ENCODE results near the gene MAPKAPK5. TPM values are rescaled to one million over a fixed set of nuclear protein-coding genes. Genes with fewer than 3 reads are reported as not detected.

Gene MAPKAPK5
- total and polyA plus RNA-seq, 4 donors, result 10.9 to 26.3 (median 12.6) TPM

DNA sequence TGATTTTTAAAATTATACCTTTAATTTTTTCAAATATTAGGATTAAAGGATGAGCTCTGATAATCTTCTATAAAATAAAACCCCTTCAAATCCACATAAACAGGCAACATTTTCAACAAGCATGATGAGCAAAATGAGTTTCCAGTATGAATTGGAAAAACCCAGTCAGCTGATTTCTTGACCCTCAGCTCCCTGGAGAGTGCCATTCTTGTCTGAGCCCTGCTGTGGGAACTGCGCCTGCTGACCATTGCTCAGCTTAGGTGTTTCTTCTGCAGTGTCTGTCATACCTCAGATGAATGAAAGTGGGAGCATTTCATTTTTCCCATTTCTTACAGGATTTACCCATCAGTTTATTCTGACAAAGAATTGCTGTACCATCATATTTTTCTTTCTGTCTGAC, 27.6 kb downstream of the MAPKAPK5 start (continued):
- TF ChIP-seq MAX (IDR thresholded peaks at IDR 0.05), result no peak

DNA sequence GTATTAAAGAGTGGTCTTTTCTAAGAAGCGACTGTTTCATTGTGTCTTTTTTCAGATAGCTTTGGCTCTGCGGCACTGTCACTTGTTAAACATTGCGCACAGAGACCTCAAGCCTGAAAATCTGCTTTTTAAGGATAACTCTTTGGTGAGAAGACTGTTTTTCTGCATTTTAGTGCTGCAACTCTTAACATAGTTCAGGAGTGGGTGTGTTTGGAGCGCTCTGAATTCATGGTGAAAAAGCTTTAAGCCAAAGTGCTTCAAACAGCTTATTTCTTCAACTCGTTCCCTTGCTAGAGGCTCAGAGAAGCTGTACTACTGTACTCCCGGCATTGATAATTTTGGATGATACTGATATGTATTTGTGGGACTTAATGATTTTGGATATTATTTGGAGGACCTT, 28.2 kb downstream of the MAPKAPK5 start:
- DNase-seq (ENCODE audit: low spot score), result no peak
- H3K27ac ChIP-seq (ENCODE audit: low read depth in 1 of 2, low read length in 2 of 2), result no peak overlapping the region
- no peak overlapping the region for H3K4me3 ChIP-seq (ENCODE audit: low read depth in 1 of 3, low read length in 3 of 3)
- H3K9me3 ChIP-seq (ENCODE audit: control insufficient read depth in 4 of 4, low read length in 3 of 4), result no peaks in the 10 kb centered on the region
- H3K36me3 ChIP-seq (ENCODE audit: control insufficient read depth in 4 of 4, insufficient read depth in 3 of 4, low read depth in 1 of 4, low read length in 3 of 4), result peaks cover 17 to 64% (median 52%) of the 10 kb centered on the region in 4 donors
- H3K9ac ChIP-seq (ENCODE audit: low read depth in 1 of 2, low read length in 2 of 2), result no peak overlapping the region
- TF ChIP-seq MAX (IDR thresholded peaks at IDR 0.05) (no peak), NR2F2 (IDR thresholded peaks at IDR 0.05) (no peak), TAF1 (conservative IDR thresholded peaks at IDR 0.05) (no peak), HNF4G (IDR thresholded peaks at IDR 0.05) (no peak), RXRA (IDR thresholded peaks at IDR 0.05) (no peak), JUND (IDR thresholded peaks at IDR 0.05) (no peak), FOXA2 (IDR thresholded peaks at IDR 0.05) (no peak), HNF4A (conservative IDR thresholded peaks at IDR 0.05) (no peak), FOXA1 (IDR thresholded peaks at IDR 0.05) (no peak), REST (IDR thresholded peaks at IDR 0.05) (no peak), GABPA (IDR thresholded peaks at IDR 0.05 in 1 of 2, conservative IDR thresholded peaks at IDR 0.05 in 1 of 2) (no peak), YY1 (IDR thresholded peaks at IDR 0.05) (no peak), RAD21 (IDR thresholded peaks at IDR 0.05) (no peak), EGR1 (IDR thresholded peaks at IDR 0.05; ENCODE audit: low read depth in 2 of 2) (no peak), ATF3 (IDR thresholded peaks at IDR 0.05) (no peak)
- TF ChIP-seq, protein P1, sequence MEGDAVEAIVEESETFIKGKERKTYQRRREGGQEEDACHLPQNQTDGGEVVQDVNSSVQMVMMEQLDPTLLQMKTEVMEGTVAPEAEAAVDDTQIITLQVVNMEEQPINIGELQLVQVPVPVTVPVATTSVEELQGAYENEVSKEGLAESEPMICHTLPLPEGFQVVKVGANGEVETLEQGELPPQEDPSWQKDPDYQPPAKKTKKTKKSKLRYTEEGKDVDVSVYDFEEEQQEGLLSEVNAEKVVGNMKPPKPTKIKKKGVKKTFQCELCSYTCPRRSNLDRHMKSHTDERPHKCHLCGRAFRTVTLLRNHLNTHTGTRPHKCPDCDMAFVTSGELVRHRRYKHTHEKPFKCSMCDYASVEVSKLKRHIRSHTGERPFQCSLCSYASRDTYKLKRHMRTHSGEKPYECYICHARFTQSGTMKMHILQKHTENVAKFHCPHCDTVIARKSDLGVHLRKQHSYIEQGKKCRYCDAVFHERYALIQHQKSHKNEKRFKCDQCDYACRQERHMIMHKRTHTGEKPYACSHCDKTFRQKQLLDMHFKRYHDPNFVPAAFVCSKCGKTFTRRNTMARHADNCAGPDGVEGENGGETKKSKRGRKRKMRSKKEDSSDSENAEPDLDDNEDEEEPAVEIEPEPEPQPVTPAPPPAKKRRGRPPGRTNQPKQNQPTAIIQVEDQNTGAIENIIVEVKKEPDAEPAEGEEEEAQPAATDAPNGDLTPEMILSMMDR (IDR thresholded peaks at IDR 0.05; ENCODE audit: low read depth, low read length, missing input control), result no peak
- H3K4me1 ChIP-seq (ENCODE audit: control insufficient read depth in 4 of 4, insufficient read depth in 4 of 4, low read length in 3 of 4), result no peaks in the 10 kb centered on the region
- H3K27me3 ChIP-seq (ENCODE audit: control insufficient read depth in 4 of 4, insufficient read depth in 4 of 4, low read length in 3 of 4), result no peaks in the 10 kb centered on the region
- WGBS, result 97% methylated on average over 6 of the region's 6 CpGs

GRCh38 chr12:111870706-111871105, 28.7 kb downstream of the MAPKAPK5 start:
- Histone ChIP-seq H3K27ac (ENCODE audit: low read depth in 1 of 2, low read length in 2 of 2) (no peak overlapping the region), H3K9ac (ENCODE audit: low read depth in 1 of 2, low read length in 2 of 2) (no peak overlapping the region), H3K9me3 (ENCODE audit: control insufficient read depth in 4 of 4, low read length in 3 of 4) (no peaks in the 10 kb centered on the region), H3K4me3 (ENCODE audit: low read depth in 1 of 3, low read length in 3 of 3) (no peak overlapping the region), H3K4me1 (ENCODE audit: control insufficient read depth in 4 of 4, insufficient read depth in 4 of 4, low read length in 3 of 4) (no peaks in the 10 kb centered on the region), H3K36me3 (ENCODE audit: control insufficient read depth in 4 of 4, insufficient read depth in 3 of 4, low read depth in 1 of 4, low read length in 3 of 4) (peaks cover 17 to 64% (median 55%) of the 10 kb centered on the region in 4 donors), H3K27me3 (ENCODE audit: control insufficient read depth in 4 of 4, insufficient read depth in 4 of 4, low read length in 3 of 4) (no peaks in the 10 kb centered on the region)
- 94% methylated on average over 2 of the region's 2 CpGs for WGBS
- DNase-seq (ENCODE audit: low spot score), result no peak
- TF ChIP-seq ATF3 (IDR thresholded peaks at IDR 0.05) (no peak), HNF4G (IDR thresholded peaks at IDR 0.05) (no peak), EGR1 (IDR thresholded peaks at IDR 0.05; ENCODE audit: low read depth in 2 of 2) (no peak), NR2F2 (IDR thresholded peaks at IDR 0.05) (no peak), RXRA (IDR thresholded peaks at IDR 0.05) (no peak), MAX (IDR thresholded peaks at IDR 0.05) (no peak), JUND (IDR thresholded peaks at IDR 0.05) (no peak), FOXA2 (IDR thresholded peaks at IDR 0.05) (no peak), TAF1 (conservative IDR thresholded peaks at IDR 0.05) (no peak), FOXA1 (IDR thresholded peaks at IDR 0.05) (no peak), HNF4A (conservative IDR thresholded peaks at IDR 0.05) (no peak), GABPA (IDR thresholded peaks at IDR 0.05 in 1 of 2, conservative IDR thresholded peaks at IDR 0.05 in 1 of 2) (no peak)
- TF ChIP-seq, protein P1 (IDR thresholded peaks at IDR 0.05; ENCODE audit: low read depth, low read length, missing input control), result no peak
- TF ChIP-seq, protein P2, sequence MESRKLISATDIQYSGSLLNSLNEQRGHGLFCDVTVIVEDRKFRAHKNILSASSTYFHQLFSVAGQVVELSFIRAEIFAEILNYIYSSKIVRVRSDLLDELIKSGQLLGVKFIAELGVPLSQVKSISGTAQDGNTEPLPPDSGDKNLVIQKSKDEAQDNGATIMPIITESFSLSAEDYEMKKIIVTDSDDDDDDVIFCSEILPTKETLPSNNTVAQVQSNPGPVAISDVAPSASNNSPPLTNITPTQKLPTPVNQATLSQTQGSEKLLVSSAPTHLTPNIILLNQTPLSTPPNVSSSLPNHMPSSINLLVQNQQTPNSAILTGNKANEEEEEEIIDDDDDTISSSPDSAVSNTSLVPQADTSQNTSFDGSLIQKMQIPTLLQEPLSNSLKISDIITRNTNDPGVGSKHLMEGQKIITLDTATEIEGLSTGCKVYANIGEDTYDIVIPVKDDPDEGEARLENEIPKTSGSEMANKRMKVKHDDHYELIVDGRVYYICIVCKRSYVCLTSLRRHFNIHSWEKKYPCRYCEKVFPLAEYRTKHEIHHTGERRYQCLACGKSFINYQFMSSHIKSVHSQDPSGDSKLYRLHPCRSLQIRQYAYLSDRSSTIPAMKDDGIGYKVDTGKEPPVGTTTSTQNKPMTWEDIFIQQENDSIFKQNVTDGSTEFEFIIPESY (IDR thresholded peaks at IDR 0.05), result no peak
